ENCODE measurements around the gene ALG3. TPM values are rescaled to one million over a fixed set of nuclear protein-coding genes. Genes with fewer than 3 reads are reported as not detected.

The ALG3 gene
- total RNA-seq, 1 experiment from 2014 or later, result 72.7 TPM

DNA sequence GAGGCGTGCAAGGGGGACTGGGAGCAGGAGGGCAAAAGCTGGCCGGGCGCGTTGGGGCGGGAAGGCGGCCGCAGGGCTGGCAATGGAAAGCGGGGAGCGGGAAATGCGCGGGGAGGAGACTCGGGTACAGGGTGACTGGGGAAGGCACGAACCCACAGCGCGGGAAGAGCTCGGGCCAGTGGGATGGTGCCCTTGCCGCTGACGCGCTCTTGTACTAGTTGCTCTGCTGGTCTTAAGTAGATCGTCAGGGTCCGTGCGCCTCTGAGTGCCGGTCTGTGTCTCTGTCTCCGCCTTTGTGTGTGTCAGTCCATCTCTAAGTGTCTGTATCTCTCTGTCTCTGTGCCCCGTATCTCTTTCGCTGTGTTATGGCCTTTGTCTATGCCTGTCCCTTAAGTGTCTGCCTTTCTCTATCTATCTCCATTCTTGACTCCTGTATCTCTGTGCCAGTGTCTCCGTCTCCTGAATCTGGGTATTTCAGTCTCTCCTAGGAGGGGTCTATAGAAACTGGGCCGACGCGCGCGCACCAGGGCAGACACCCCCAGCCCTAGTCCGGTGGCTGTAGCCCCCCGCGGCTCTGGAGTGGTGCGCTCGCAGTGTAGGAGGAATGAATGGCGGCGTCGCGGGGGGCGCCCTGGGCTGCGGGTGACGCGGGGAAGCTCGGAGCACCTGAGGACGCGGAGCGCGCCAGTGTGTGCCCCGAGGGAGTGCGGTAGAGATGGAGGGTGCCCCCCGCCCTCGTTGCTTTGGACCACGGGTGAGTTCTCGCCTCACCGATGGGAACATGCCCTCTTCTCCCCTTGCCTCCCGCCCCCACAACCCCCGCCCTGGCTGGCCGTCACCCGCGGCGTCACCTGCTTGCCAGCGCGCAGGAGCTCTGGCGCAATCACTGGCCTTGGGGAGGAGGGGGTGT lies 13.3 kb upstream of the ALG3 start:
- Histone ChIP-seq H3K4me3 (ENCODE audit: low read depth in 2 of 2, low read length in 2 of 2) (peak overlapping the region; percentile 47 to 54), H3K36me3 (ENCODE audit: control insufficient read depth, insufficient read depth, low read length) (no peaks in the 10 kb centered on the region), H3K4me1 (ENCODE audit: control insufficient read depth, insufficient read depth, low read length) (0 out of 2 replicates have a peak, but pooled peaks cover 4% of the 10 kb centered on the region), H3K27ac (ENCODE audit: low read length) (no peak overlapping the region; the same call in 1 of the 2 replicates), H3K9me3 (ENCODE audit: control insufficient read depth, insufficient read depth, low read depth, low read length) (no peaks in the 10 kb centered on the region), H3K27me3 (ENCODE audit: control insufficient read depth, insufficient read depth, low read length) (no peaks in the 10 kb centered on the region; the same call in 1 of the 2 replicates)
- ATAC-seq (peak; percentile 58), DNase-seq (ENCODE audit: low read depth, low spot score) (no peak)
- ChIA-PET POLR2A (no interaction called here), CTCF (interaction anchor here (1.8 kb wide), 1 partner anchor 12 kb away, joined by 5 read pairs; the partner anchor contains the start of gene EEF1AKMT4)
- no TSS peak for BruUV-seq (replicated peaks)
- in situ Hi-C loops (cut with HindIII; ENCODE audit: low pct_unique_long_range_greater_than_20kb, low sequenced_read_pairs), result no loop called here
- intact Hi-C loops (cut with micrococcal nuclease; ENCODE audit: unreplicated experiment), result no loop called here
- TF ChIP-seq, protein P1, sequence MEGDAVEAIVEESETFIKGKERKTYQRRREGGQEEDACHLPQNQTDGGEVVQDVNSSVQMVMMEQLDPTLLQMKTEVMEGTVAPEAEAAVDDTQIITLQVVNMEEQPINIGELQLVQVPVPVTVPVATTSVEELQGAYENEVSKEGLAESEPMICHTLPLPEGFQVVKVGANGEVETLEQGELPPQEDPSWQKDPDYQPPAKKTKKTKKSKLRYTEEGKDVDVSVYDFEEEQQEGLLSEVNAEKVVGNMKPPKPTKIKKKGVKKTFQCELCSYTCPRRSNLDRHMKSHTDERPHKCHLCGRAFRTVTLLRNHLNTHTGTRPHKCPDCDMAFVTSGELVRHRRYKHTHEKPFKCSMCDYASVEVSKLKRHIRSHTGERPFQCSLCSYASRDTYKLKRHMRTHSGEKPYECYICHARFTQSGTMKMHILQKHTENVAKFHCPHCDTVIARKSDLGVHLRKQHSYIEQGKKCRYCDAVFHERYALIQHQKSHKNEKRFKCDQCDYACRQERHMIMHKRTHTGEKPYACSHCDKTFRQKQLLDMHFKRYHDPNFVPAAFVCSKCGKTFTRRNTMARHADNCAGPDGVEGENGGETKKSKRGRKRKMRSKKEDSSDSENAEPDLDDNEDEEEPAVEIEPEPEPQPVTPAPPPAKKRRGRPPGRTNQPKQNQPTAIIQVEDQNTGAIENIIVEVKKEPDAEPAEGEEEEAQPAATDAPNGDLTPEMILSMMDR (IDR thresholded peaks at IDR 0.05), result no peak
- TF ChIP-seq, protein P2, sequence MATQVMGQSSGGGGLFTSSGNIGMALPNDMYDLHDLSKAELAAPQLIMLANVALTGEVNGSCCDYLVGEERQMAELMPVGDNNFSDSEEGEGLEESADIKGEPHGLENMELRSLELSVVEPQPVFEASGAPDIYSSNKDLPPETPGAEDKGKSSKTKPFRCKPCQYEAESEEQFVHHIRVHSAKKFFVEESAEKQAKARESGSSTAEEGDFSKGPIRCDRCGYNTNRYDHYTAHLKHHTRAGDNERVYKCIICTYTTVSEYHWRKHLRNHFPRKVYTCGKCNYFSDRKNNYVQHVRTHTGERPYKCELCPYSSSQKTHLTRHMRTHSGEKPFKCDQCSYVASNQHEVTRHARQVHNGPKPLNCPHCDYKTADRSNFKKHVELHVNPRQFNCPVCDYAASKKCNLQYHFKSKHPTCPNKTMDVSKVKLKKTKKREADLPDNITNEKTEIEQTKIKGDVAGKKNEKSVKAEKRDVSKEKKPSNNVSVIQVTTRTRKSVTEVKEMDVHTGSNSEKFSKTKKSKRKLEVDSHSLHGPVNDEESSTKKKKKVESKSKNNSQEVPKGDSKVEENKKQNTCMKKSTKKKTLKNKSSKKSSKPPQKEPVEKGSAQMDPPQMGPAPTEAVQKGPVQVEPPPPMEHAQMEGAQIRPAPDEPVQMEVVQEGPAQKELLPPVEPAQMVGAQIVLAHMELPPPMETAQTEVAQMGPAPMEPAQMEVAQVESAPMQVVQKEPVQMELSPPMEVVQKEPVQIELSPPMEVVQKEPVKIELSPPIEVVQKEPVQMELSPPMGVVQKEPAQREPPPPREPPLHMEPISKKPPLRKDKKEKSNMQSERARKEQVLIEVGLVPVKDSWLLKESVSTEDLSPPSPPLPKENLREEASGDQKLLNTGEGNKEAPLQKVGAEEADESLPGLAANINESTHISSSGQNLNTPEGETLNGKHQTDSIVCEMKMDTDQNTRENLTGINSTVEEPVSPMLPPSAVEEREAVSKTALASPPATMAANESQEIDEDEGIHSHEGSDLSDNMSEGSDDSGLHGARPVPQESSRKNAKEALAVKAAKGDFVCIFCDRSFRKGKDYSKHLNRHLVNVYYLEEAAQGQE (IDR thresholded peaks at IDR 0.05; ENCODE audit: insufficient read depth in 1 of 2, low read depth in 2 of 2, low read length in 1 of 2), result no peak; a peak in 1 of 4 replicates
- TF ChIP-seq POLR2AphosphoS5 (IDR thresholded peaks at IDR 0.05; ENCODE audit: low read depth, low read length) (no peak), TCF7L2 (IDR thresholded peaks at IDR 0.05; ENCODE audit: low read depth, low read length) (no peak), SIN3A (IDR thresholded peaks at IDR 0.05; ENCODE audit: borderline replicate concordance, insufficient read depth, low read depth, low read length) (0 out of 2 replicates have a peak, but pooled peaks have one; percentile 11)

DNA sequence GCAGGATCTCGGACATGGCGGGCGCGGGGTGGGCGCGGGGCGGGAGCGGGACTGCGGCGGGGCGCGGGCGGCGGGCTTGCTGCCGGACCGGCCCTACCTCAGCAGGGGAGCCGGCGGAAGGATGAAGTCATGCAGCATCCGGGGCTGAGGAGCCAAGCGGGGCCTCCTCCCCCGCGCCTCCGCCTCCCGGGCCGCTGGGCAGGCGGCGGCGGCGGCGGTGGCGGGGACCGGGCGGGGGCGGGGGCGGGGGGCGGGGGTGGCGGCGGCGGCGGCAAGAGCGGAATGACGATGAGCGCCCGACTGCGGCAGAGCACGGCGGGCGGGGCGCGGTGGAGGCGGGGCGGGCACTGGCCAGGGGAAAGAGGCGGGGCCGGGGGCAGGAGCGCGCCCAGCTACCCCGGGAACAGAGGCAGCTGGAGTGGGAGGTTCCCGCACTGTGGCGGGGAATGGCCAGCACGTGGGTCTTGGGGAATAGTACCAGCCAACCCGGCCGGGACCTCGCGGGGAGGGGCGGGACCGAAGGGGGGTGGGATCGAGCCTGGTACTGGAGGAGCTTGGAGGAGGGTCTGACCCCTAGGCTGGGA lies 12.6 kb upstream of the ALG3 start, which contains the start of gene CAMK2N2:
Gene CAMK2N2 (minus strand): TSS at position 284 of the 584 bp plus-strand sequence. CDS start 268 bp downstream, at position 16.
- TF ChIP-seq, protein P2 (IDR thresholded peaks at IDR 0.05; ENCODE audit: insufficient read depth in 1 of 2, low read depth in 2 of 2, low read length in 1 of 2), result no peak; a peak in 1 of 4 replicates
- TF ChIP-seq, protein P1 (IDR thresholded peaks at IDR 0.05), result no peak
- TF ChIP-seq POLR2AphosphoS5 (IDR thresholded peaks at IDR 0.05; ENCODE audit: low read depth, low read length), result no peak
- TF ChIP-seq TCF7L2 (IDR thresholded peaks at IDR 0.05; ENCODE audit: low read depth, low read length), result no peak
- TF ChIP-seq SIN3A (IDR thresholded peaks at IDR 0.05; ENCODE audit: borderline replicate concordance, insufficient read depth, low read depth, low read length), result no peak
- no TSS peak for BruUV-seq (replicated peaks)
- ChIA-PET POLR2A (interaction anchor here (0.6 kb wide), 1 partner anchor 113 kb away, joined by 6 read pairs; no protein-coding TSS in a partner anchor), CTCF (interaction anchor here (0.6 to 1.8 kb wide), 2 partner anchors 11 to 403 kb away, joined by 4 to 5 read pairs; partner anchors contain the start of gene EEF1AKMT4)
- DNase-seq (ENCODE audit: low read depth, low spot score) (no peak), ATAC-seq (peak; percentile 89)
- Histone ChIP-seq H3K27ac (ENCODE audit: low read length) (no peak within 1 kb of the TSS; the same call in 1 of the 2 replicates), H3K4me3 (ENCODE audit: low read depth in 2 of 2, low read length in 2 of 2) (peak within 1 kb of the TSS; percentile 47 to 54), H3K9me3 (ENCODE audit: control insufficient read depth, insufficient read depth, low read depth, low read length) (no peaks in the 10 kb centered on the region), H3K4me1 (ENCODE audit: control insufficient read depth, insufficient read depth, low read length) (0 out of 2 replicates have a peak, but pooled peaks cover 4% of the 10 kb centered on the region), H3K36me3 (ENCODE audit: control insufficient read depth, insufficient read depth, low read length) (no peaks in the 10 kb centered on the region), H3K27me3 (ENCODE audit: control insufficient read depth, insufficient read depth, low read length) (no peaks in the 10 kb centered on the region; the same call in 1 of the 2 replicates)
- intact Hi-C loops (cut with micrococcal nuclease; ENCODE audit: unreplicated experiment) (no loop called here), in situ Hi-C loops (cut with HindIII; ENCODE audit: low pct_unique_long_range_greater_than_20kb, low sequenced_read_pairs) (no loop called here)

All from Panc1 (cell line).